Tibial artery (tissue), 4 donors: ENCODE results near the gene SGSM1.
A peak's percentile ranks its signal among the peaks of the same experiment; 100 is the strongest.

Experiments used
- DNase-seq, 2 donors: peaks; one replicate each; pipeline ENCODE4 v3.0.0-alpha.2; 2019
- H3K27ac ChIP-seq, 2 donors: fragments of 200-600 bp; sonication (generic) in 1 of 2; 1 replicate in 1 of 2; 2 replicates in 1 of 2; pipeline ENCODE4 v1.5.1; 2018 to 2019; ENCODE audit warnings: mild to moderate bottlenecking in 1 of 2
- H3K27me3 ChIP-seq, 2 donors: fragments of 200-600 bp; sonication (generic) in 1 of 2; one replicate each; pipeline versions ENCODE4 v1.5.1 to v1.6.0; 2016 to 2019
- H3K36me3 ChIP-seq, 3 donors: fragments of 200-600 bp; sonication (generic) in 2 of 3; one replicate each; pipeline ENCODE4 v1.5.1; 2016 to 2019; ENCODE audit warnings: mild to moderate bottlenecking in 2 of 3
- H3K4me1 ChIP-seq, 4 donors: fragments of 200-600 bp; sonication (generic) in 2 of 4; 1 replicate in 3 of 4; 2 replicates in 1 of 4; pipeline ENCODE4 v1.5.1; 2016 to 2019
- H3K4me3 ChIP-seq, 2 donors: fragments of 200-600 bp; sonication (generic) in 1 of 2; 1 replicate in 1 of 2; 2 replicates in 1 of 2; pipeline ENCODE4 v1.5.1; 2018 to 2019; ENCODE audit warnings: mild to moderate bottlenecking in 2 of 2
- H3K9me3 ChIP-seq, 3 donors: fragments of 200-600 bp; sonication (generic) in 1 of 3; one replicate each; pipeline ENCODE4 v1.5.1; 2016 to 2019
- intact Hi-C: fragments of 100-400 bp; cut with DNase I; formaldehyde crosslinking; loops from one replicate; pipeline ENCODE4 v1.15.0; 2023; ENCODE audit warnings: low total_unique reads
- TF ChIP-seq, protein P1 (sequence below), 2 experiments: fragments of 200-600 bp in 1 of 2; fragments of 450-650 bp in 1 of 2; IDR thresholded peaks; one replicate each; pipeline ENCODE4 v1.5.1; 2017 to 2019; ENCODE audit warnings: antibody characterized with exemption in 2 of 2, mild to moderate bottlenecking in 1 of 2, moderate library complexity in 1 of 2

SGSM1 gene

DNA sequence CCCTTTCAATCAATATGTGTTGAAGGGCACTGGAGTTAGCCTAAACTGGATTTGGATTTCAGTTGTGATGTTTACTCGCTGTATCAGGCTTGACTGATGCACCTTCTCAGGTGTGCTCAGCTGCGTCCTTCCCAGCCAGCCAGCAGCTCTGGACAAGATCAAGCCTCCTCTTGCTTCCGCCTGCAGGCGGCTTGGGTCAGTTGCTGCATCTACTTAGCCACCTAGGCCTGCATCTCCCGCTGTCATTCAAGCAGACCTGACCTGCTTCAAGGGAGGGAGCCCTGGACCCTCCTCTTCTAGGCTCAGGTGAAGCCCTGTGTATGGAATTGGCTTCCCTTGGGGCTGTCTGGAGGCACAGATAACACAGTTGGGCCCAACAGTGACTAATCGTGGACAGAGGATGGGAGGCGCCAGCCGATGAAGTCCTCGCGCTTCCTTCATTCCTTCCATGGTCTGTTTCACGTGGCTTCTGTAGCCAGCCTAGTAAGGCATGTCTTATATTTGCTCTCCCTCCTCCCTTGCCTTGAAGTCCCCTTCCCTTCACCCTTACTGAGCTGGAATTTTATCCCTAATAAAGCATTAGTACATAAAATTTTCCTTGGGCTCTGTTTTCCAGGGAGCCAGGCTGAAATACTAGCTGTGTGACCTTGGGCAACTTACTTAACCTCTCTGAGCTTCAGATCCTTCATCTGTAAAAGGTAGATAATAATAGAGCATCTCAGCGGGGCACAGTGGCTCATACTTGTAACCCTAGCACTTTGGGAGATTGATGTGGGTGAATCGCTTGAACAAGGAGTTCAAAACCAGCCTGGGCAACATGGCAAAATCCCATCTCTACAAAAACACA is 142.6 kb downstream of the SGSM1 start:
- TF ChIP-seq, protein P1, sequence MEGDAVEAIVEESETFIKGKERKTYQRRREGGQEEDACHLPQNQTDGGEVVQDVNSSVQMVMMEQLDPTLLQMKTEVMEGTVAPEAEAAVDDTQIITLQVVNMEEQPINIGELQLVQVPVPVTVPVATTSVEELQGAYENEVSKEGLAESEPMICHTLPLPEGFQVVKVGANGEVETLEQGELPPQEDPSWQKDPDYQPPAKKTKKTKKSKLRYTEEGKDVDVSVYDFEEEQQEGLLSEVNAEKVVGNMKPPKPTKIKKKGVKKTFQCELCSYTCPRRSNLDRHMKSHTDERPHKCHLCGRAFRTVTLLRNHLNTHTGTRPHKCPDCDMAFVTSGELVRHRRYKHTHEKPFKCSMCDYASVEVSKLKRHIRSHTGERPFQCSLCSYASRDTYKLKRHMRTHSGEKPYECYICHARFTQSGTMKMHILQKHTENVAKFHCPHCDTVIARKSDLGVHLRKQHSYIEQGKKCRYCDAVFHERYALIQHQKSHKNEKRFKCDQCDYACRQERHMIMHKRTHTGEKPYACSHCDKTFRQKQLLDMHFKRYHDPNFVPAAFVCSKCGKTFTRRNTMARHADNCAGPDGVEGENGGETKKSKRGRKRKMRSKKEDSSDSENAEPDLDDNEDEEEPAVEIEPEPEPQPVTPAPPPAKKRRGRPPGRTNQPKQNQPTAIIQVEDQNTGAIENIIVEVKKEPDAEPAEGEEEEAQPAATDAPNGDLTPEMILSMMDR (IDR thresholded peaks at IDR 0.05) = no peak
- Histone ChIP-seq H3K27ac (no peak overlapping the region), H3K4me3 (no peak overlapping the region), H3K27me3 (peaks cover 0 to 28% of the 10 kb centered on the region in 2 donors), H3K9me3 (no peaks in the 10 kb centered on the region), H3K4me1 (peaks cover 0 to 31% (median 13%) of the 10 kb centered on the region in 4 donors), H3K36me3 (no peaks in the 10 kb centered on the region)
- intact Hi-C loops = no loop called here
- DNase-seq = no peak

DNA sequence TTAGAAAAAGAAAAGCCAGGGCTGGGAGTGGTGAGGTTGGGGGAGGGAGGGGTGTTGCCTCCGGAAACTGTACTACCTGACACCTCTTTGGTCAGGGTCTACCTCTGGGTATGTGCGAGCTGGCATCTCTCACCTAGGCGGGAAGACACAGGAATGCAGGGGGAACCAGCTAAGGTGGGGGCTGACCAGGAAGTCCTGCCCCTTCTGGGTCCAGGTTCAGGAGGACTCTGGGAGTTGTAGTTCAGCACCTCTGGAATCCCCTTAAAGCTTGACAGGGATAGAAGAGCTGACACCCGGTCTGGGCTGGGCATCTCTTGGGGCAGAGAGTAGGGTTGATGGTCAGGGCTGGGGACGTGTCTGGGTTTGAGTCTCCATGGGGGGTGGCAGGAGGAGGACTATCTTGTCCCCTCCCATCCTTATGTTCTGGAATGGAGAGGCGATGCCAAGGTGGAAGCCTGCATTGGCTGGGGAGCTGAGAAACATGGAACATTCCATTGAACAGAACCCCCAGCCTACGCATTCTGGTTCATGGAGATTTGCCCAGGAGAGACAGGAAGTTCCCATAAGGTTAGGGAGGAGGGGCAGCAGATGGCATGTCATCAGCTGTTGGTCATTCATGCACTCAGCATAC is 144.4 kb downstream of the SGSM1 start:
- TF ChIP-seq, protein P1 (IDR thresholded peaks at IDR 0.05) = no peak
- no peaks in the 10 kb centered on the region for H3K9me3 ChIP-seq
- no peak overlapping the region for H3K27ac ChIP-seq
- H3K27me3 ChIP-seq = peaks cover 0 to 22% of the 10 kb centered on the region in 2 donors
- H3K4me1 ChIP-seq = peaks cover 0 to 44% (median 16%) of the 10 kb centered on the region in 4 donors
- no peak overlapping the region for H3K4me3 ChIP-seq
- H3K36me3 ChIP-seq = no peaks in the 10 kb centered on the region
- DNase-seq = no peak
- intact Hi-C loops = no loop called here

DNA sequence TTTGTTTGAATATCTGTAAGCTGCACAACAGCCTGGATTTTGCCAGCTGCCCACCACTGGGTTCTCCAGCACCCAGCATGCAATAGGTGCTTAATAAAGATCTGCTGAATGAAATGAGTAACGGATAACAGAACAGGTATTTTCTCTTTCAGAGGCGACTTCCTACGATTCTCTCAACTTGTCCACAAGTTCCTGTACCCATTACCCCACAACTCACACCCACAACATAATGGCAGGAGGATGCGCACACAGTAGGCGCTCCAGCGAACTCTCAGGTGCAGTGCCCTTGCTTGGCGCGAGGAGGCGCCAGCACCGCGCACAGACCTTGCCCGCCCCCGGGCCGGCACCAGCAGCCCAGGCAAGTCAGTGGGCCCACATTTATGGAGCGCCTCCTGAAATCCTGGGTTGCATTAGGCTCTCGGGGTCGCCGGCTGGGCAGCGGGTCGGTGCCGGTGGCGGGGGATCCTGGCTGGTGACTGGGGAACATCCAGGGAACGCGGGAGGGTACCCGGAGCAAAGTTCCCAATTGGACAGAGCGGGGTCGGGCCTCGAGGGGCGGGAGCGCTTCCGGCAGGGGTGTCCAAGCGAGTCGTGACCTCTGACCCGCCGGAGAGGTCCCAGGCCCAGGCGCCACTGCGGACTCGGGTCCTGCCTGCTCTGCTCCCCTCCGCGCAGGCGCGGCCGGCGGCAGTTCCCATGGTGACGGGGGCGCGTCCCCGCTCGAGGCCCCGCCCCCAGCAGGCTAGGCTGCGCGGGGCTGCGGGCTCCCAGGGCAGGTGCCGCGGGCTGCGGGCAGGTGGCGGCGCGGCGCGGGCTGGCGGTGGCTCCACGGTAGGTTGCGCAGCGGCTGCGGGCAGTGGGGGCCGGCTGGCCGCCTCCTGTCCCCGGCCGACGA is 146.2 kb downstream of the SGSM1 start, which contains the start of gene KIAA1671:
Gene KIAA1671, plus strand, starts transcription at position 775 of the 895 bp plus-strand sequence. CDS start 75,284 bp downstream, outside the sequence.
- Histone ChIP-seq H3K36me3 (no peaks in the 10 kb centered on the region), H3K27me3 (peaks cover 0 to 11% of the 10 kb centered on the region in 2 donors), H3K27ac (peak within 1 kb of the TSS; percentile 64 to 71), H3K4me1 (peaks cover 0 to 44% (median 16%) of the 10 kb centered on the region in 4 donors), H3K4me3 (peak within 1 kb of the TSS; percentile 63 to 73), H3K9me3 (no peaks in the 10 kb centered on the region)
- intact Hi-C loops = loop anchor here (2.0 kb wide), 1 partner anchor 97 kb away; no protein-coding TSS in a partner anchor
- peak; percentile 78 to 88 for DNase-seq
- TF ChIP-seq, protein P1 (IDR thresholded peaks at IDR 0.05) = peak; percentile 96 to 98

DNA sequence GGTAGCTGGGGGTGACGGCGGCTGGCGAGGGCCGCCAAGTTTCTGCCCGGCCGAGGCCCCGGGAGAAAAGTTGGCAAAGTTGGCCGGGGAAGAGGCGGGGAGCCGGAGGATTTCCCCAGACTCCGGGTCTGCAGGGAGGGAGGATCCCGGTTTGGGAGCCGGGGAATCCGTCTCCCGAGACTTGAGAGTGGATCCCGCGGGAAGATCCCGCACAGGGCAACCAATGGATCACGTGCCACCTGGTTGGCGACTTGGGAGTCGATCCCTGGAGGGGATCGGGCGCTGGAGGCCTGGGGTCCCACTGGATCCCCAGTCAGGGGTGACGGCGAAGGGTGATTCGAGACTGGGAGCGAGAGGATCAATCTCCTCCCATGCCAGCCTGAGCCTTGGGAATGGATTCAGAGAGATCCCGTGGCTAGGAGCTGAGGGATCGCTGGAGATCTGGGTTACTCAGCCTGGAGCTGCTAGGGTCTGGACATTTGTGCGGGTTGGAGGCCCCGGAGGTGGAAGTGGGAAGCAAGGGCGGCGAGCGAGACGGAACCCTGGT is 146.9 kb downstream of the SGSM1 start:
- intact Hi-C loops = loop anchor here (2.0 kb wide), 1 partner anchor 96 kb away; no protein-coding TSS in a partner anchor
- peak overlapping the region; percentile 64 to 71 for H3K27ac ChIP-seq
- DNase-seq = peak; percentile 35 to 77
- TF ChIP-seq, protein P1 (IDR thresholded peaks at IDR 0.05) = no peak
- no peaks in the 10 kb centered on the region for H3K9me3 ChIP-seq
- H3K4me1 ChIP-seq = peaks cover 0 to 44% (median 16%) of the 10 kb centered on the region in 4 donors
- no peaks in the 10 kb centered on the region for H3K36me3 ChIP-seq
- peaks cover 0 to 5% of the 10 kb centered on the region in 2 donors for H3K27me3 ChIP-seq
- peak overlapping the region; percentile 63 to 73 for H3K4me3 ChIP-seq
